A549 treated with AZD9567 at 1 μM for 4 hours (cell line): Measurements from ENCODE around the gene DMAC2L. TPM values are rescaled to one million over a fixed set of nuclear protein-coding genes. Genes with fewer than 3 reads are reported as not detected.

ENCODE experiments used
- total RNA-seq: library from RNA; stranded (reverse); fragments of 200-300 nt; extraction: Qiagen RNA extraction; gene quantifications from 5 replicates; pipeline ENCODE4 v1.2.3, GENCODE V29; 2022; ENCODE audit not compliant: insufficient read depth

Gene DMAC2L, protein sequence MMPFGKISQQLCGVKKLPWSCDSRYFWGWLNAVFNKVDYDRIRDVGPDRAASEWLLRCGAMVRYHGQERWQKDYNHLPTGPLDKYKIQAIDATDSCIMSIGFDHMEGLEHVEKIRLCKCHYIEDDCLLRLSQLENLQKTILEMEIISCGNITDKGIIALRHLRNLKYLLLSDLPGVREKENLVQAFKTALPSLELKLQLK
- total RNA-seq: 9.4 to 14.8 TPM (median 12.9 TPM) in 5 replicates

DNA sequence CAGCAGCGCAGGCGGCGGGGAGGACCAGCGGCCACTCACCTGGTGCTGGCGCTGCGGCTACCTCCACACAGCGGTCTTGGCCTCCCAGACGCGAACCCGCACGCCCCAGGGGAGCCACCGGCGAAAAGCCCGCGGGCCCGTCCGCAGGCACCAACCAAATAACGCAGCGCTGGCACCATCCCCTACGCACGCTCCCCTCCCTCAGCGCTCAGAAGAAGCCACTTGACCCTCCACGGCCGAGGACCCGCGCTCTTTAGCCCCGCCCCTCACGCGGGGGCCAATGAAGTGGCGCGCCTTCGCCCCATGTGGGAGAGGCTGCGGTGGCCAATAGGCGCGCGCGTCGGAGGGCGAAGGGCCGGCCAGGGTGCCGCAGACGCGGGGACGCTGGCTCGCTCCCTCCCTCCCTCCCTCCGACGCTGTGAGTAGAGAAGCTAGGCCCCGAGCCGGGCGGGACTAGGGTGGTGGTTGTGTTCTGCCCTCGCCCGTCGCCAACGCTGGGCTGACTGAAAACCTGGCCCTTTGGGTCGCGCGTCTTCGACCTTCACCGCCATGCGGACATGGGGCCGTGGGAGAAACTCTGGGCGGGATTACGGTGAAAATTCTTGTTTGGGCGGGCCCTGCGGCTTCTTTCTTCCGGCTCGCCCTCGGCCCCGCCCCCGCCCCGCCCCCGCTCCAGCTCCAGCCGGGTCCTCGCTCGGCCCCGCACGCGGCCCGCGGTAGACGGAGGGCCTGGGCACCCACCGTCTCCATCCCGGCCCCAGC is at the start of gene DMAC2L, which contains the start of gene L2HGDH:
Gene DMAC2L (plus strand): TSS at position 353 of the 762 bp plus-strand sequence. CDS start 9,164 bp downstream, outside the sequence.
Gene L2HGDH (minus strand): TSS at position 258 of the 762 bp plus-strand sequence. CDS start 79 bp downstream, at position 179.

Other genes starting within 250 kb of the DMAC2L start
- gene VCPKMT, start 195.8 kb upstream of the DMAC2L start, total RNA-seq: 4.0 to 11.5 TPM (median 9.5 TPM) in 5 replicates
- gene SOS2, start 80.7 kb upstream of the DMAC2L start, total RNA-seq: 8.1 to 14.6 TPM (median 11.8 TPM) in 5 replicates
- gene L2HGDH, start 95 bp upstream of the DMAC2L start, total RNA-seq: 8.5 to 11.4 TPM (median 10.5 TPM) in 5 replicates
- gene CDKL1, start 84.6 kb downstream of the DMAC2L start, total RNA-seq: 6.1 to 14.7 TPM (median 8.6 TPM) in 5 replicates
- gene MAP4K5, start 220.2 kb downstream of the DMAC2L start, total RNA-seq: 28.7 to 37.6 TPM (median 37.0 TPM) in 5 replicates
- gene ATL1, start 247.8 kb downstream of the DMAC2L start, total RNA-seq: 5.3 to 7.1 TPM (median 5.7 TPM) in 5 replicates